NCI-H1417 (cell line): ENCODE measurements around the gene PSMC3IP.
"Not testable (repeated sequence)": the region's sequence is repeated elsewhere in the genome, so short reads cannot be mapped to it uniquely, and the experiment has no call there.

Experiments used
- DNase-seq, 3 experiments: peaks; one replicate each; lab custom pipeline; 2025; lab: John Stamatoyannopoulos, UW

The PSMC3IP gene

GRCh38 chr17:42577532-42578281 is at the start of gene PSMC3IP:
TSS of gene PSMC3IP (minus strand) at chr17:42577729. CDS start at chr17:42577686, 43 bp downstream.
- DNase-seq, result peak; percentile 90 to 95 (median 91)

DNA sequence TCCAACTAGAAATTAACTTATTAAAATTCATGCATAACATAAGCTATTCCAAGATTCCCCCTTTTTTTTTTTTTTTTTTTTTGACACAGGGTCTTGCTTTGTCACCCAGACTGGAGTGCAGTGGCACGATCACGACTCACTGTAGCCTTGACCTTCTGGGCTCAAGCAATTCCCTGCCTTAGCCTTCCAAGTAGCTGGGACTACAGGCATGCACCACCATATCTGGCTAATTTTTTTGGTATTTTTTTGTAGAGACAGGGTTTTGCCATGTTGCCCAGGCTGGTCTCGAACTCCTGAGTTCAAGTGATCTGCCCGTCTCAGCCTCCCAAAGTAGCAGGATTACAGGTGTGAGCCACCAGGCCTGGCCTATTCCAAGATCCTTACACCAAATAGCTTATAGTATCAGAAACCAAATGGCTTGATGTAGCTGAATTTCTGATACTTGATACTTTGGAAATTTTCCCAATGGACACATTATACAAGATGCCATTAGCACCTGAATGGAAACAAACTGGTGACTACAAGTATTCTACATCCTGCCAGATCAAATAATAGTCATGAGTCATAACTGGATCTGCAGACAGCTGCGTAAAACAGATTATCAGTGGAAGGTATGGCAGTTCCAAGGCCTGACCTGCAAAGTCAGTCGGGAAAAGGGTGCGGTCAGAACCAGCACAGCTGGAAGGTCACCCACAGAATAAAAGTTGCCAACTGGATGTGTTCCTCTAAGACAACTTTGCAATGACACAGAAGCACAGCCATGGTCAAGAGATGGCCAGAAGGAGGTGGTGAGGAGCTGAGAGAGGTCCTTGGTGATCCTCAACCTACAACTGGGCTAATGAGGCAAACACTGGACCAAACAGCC is 46.4 kb upstream of the PSMC3IP start:
- peak in 1 of 3 experiments; percentile 4 for DNase-seq

DNA sequence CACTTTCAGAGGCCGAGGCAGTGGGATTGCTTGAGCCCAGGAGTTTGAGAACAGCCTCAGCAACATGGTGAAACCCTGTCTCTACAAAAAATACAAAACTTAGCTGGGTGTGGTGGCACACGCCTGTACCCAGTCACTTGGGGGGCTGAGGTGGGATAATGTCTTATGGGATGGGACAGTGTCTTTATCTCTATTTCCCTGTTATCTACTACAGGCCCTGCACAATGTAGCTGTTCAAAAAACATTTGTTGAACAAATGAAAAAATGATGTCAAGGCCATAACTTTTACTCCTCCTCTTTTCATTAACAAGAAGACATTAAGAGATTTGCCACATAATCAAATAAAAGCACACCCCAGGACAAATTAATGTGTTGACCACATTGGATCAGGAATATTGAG is 45.7 kb upstream of the PSMC3IP start:
- DNase-seq, result no peak

DNA sequence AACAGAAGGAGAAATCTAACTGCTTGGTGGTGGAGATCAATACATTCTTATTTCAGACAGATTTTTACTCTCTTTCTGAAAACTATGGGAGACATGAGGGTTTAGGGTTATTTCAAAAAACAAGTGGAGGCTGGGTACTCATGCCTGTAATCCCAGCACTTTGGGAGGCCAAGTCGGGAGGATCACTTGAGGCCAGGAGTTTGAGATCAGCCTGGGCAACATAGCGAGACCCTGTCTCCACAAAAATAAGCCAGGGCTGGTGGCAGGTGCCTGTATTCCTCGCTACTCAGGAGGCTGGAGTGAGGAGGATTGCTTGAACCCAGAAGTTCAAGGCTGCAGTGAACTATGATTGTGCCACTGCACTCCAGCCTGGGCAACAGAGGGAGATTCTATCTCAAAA is 44.5 kb upstream of the PSMC3IP start:
- DNase-seq, result not testable (repeated sequence)

DNA sequence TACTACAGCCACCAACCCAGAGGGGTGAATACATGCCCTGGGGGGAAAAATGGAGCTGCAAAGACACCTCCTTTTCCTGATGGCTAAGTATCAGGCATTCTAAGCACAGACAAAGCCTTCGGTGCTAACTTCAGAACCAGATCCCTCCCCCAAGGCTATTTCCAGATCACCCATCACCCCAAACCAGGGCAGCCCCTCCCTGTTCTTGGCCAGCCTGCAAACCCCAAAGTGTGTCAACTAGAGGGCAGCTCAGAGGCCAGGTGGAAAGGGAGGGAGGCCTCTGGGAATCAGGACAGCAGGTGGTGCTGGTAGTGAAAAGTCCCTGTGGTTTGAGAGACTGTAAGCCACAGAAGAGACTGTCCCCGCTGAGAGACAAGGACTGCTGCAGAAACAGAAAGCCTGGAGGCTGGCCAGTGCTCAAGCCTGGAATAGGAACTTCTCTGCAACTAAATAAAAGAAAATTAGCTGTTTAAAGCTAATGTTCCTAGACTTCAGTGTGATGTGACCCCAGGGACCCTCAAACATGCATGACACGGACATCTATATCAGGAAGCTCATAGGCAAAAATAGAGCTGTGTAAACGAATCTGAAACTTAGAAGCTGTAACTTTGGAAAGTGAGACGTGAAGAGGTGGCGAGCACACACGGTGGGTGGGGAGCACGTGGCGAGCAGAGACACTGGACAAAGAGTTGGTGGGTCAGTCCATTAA is 41.1 kb upstream of the PSMC3IP start:
- peak; percentile 29 to 67 (median 34) for DNase-seq

- no peak for DNase-seq
Measured at GRCh38 chr17:42617956-42618431, 40.5 kb upstream of the PSMC3IP start.

GRCh38 chr17:42613699-42614295 is 36.3 kb upstream of the PSMC3IP start:
- DNase-seq, result no peak

DNA sequence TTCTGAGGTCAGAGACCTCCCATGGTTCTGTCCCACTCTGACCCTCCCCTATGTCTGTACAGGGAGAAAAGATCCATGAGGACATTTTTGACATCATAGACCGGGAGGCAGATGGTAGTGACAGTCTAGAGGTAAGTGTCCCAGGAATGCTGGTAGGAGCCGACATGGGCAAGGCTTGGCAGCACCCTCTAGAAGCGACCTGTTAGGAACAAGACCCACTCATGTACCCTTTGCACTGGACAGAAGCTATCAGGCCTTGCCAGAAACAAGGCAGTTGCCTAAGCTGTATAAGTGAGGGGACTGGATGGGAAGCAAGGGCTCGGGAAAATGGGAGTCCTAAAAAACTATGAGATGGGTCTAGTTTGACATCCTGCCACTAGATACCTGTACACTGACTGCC is 34.5 kb upstream of the PSMC3IP start:
- no peak for DNase-seq

DNA sequence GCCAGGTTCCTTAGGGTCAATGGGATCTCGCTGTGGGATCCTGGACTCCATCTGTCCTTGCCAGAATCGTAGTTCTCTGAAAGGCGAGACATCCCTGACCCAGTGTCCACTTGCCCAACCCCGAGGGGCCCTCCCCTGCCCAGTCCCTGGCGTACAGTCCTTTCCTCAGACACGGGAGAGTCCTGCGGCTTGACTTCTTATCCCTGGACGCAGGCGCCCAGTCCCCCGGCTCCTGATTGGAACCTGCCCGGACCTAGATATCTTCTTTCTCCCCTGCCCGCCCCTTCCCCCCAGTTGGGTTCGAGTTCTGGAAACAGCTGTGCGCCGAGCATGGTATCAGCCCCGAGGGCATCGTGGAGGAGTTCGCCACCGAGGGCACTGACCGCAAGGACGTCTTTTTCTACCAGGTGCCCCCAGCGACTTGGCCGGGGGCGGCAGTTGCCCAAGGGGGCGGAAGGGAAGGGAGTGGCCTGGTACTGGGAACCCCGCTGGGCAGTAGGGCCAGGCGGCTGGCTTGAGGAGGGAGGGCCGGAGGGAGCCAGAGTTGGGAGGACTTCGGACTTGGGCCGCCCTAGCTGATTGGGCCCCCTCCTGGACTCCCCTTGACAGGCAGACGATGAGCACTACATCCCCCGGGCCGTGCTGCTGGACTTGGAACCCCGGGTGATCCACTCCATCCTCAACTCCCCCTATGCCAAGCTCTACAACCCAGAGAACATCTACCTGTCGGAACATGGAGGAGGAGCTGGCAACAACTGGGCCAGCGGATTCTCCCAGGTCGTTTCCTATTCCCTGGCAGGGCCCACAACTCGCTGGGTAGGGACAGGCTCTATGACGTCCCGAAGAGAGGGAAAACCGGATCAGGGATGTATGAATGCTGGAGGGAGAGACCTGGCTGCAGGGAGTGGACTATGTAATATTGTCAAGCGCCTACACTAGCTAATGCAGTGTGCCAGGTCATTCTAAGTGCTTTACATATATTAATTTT is 32.6 kb upstream of the PSMC3IP start:
- peak in 2 of 3 experiments; percentile 80 to 82 for DNase-seq

GRCh38 chr17:42609182-42609813 is 31.8 kb upstream of the PSMC3IP start, which contains the start of the genes RETREG3 and TUBG1:
TSS of gene RETREG3 (minus strand) at chr17:42609374. CDS start at chr17:42609324, 50 bp downstream.
TSS of gene TUBG1 (plus strand) at chr17:42609683. CDS start at chr17:42609738, 55 bp downstream.
- peak; percentile 99 to 100 (median 99) for DNase-seq

DNA sequence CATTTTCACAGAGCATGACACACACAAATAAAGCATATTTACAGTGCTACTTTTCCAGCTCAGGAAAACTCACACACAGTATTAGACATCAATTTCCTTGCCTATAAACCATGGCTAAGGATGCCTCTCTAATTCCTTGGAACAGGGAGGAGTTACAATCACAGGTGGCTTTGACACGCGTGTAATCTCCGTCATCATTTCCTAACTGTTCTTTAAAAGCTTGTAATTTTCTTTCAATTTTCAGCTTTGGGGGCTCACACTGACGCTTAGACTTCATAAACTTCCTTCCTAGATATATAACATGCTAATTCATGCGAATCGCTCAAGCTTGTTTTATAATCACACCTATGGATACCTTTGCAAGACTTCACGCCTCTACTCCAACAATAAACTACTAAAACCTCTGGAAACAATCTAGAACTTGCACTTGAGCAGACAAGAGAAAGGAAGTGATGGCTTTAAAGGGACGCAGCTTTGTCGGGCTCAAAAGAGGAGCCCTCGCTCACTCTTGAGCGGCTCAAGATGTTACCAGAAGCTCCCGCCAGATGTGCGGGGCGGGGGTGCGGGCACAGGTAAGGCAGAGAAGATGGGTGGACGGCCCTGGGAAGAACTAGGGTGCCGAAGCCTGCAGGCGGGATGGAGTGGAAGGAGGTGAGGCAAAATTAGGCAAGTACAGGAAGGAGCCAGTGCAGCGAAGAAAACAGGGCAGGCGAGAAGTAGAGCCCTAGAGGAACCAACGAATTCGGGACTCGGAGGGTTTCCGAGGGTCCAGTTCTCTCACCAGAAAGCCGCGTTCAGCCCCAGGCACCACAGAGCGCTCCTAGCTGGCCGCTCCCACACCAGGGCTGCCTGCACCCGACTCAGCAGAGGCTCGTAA is 31.0 kb upstream of the PSMC3IP start:
- DNase-seq, result peak in 2 of 3 experiments; percentile 47 to 69

DNA sequence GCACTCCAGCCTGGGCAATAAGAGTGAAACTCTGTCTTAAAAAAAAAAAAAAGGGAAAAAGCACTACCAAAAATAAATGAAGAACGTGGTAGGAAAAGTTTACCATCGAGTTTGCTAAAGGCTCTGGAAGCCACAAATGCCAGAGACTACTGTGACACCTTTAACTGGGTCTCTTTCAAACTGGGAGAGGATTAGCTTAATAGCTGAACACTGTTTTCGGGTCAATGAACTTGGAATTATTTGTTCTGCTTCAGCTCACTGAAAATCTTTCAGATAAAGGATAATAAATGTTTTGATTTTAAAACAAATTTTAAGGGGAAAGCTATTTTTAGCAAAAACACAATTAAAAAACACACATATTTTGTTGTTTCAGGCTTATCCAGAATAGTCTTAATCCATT is 30.2 kb upstream of the PSMC3IP start:
- DNase-seq, result no peak

- DNase-seq, result peak in 2 of 3 experiments; percentile 23 to 78
Measured at GRCh38 chr17:42603318-42603717, 25.8 kb upstream of the PSMC3IP start.

- peak in 2 of 3 experiments; percentile 36 to 53 for DNase-seq
Measured at GRCh38 chr17:42598905-42599304, 21.4 kb upstream of the PSMC3IP start.

- DNase-seq, result no peak
Measured at GRCh38 chr17:42596386-42596785, 18.9 kb upstream of the PSMC3IP start.

DNA sequence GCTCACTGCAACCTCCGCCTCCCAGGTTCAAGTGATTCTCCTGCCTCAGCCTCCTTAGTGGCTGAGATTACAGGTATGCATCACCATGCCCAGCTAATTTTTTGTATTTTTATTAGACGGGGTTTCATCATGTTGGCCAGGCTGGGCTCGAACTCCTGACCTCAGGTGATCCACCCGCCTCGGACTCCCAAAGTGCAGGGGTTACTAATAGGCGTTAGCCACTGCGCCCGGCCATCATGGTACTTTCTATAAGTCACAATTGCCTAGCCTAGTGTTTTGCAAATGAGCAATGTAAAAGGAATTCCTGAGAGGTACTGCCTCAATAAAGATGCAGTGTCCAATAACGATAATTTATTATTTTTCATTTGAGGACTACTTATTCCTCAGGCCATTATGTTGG is 13.9 kb upstream of the PSMC3IP start:
- DNase-seq, result no peak

- DNase-seq, result no peak
Measured at GRCh38 chr17:42590886-42591285, 13.4 kb upstream of the PSMC3IP start.

DNA sequence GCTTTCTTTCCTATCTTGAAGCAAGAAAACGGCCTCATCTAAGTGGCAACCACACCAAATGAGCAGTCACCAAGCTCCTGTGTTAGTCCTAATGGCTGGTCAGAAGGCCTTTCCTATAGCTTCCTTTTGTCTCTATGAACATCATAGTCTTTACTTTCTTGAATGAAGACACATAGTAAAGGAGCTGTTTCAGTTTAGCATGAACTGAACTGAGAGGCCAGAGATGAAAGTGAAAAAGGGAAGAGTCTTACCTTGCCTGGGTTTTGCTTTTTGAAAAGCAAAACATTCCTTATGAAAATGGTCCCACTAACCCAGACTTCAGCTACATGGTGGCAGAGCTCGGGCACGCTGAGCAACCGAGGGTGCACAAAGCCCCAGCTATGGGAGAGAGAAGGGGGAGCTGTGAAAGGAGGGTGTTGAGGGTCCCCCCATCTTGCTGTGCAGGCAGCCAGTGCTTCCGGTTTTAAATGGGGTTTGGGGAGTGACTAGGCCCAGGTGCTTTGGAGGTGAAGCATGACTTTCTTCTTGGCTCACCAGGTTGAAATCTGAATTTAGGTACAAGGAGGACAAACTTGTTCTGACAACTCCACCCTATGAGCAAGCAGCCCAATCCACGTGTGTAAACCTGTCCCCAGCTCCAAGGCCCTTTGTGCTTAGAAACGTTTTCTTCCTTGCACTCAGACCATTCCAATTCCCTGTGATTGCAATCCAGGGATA is 9.1 kb upstream of the PSMC3IP start:
- no peak for DNase-seq
